Endodermal cell (in vitro differentiated cells): ENCODE data around the gene OSBPL9. TPM values are rescaled to one million over a fixed set of nuclear protein-coding genes. Genes with fewer than 3 reads are reported as not detected.

Source experiments
- DNase-seq: peaks from one replicate; pipeline ENCODE4 v3.0.0-alpha.2; 2017
- H3K27ac ChIP-seq: 2 replicates; pipeline ENCODE4 v1.5.1; 2013; ENCODE audit warnings: mild to moderate bottlenecking, low read depth, low read length, moderate library complexity
- H3K27me3 ChIP-seq: 2 replicates; pipeline ENCODE4 v1.6.1; 2013; ENCODE audit warnings: mild to moderate bottlenecking, low read length, moderate library complexity; ENCODE audit not compliant: insufficient read depth, control insufficient read depth, poor library complexity, severe bottlenecking
- H3K36me3 ChIP-seq: 2 replicates; pipeline ENCODE4 v1.7.0; 2013; ENCODE audit warnings: mild to moderate bottlenecking, low read length, moderate library complexity; ENCODE audit not compliant: control insufficient read depth, insufficient read depth
- H3K4me1 ChIP-seq: one replicate; pipeline ENCODE4 v1.7.0; 2013; ENCODE audit warnings: low read length; ENCODE audit not compliant: control insufficient read depth, insufficient read depth
- H3K4me3 ChIP-seq: 2 replicates; pipeline ENCODE4 v1.5.1; 2013; ENCODE audit warnings: mild to moderate bottlenecking, low read length, moderate library complexity
- H3K9ac ChIP-seq: 2 replicates; pipeline ENCODE4 v1.6.1; 2013; ENCODE audit warnings: mild to moderate bottlenecking, low read length, moderate library complexity; ENCODE audit not compliant: poor library complexity, severe bottlenecking; ENCODE audit errors: extremely low read depth
- H3K9me3 ChIP-seq: 2 replicates; pipeline ENCODE4 v1.6.1; 2013; ENCODE audit warnings: mild to moderate bottlenecking, low read length, moderate library complexity; ENCODE audit not compliant: control insufficient read depth
- H3K27ac Mint-ChIP-seq: 2 replicates; pipeline ENCODE4 v1.8.0; 2020; ENCODE audit warnings: mixed read lengths
- H3K27me3 Mint-ChIP-seq: 2 replicates; pipeline ENCODE4 v1.8.0; 2021; ENCODE audit warnings: mild to moderate bottlenecking, mixed read lengths; ENCODE audit not compliant: insufficient read depth
- H3K36me3 Mint-ChIP-seq: 2 replicates; pipeline ENCODE4 v1.8.0; 2020; ENCODE audit warnings: low read depth, mixed read lengths
- H3K4me1 Mint-ChIP-seq: 2 replicates; pipeline ENCODE4 v1.8.0; 2020; ENCODE audit warnings: mixed read lengths
- H3K4me3 Mint-ChIP-seq: 2 replicates; pipeline ENCODE4 v1.8.0; 2020; ENCODE audit warnings: mild to moderate bottlenecking, moderate library complexity, mixed read lengths
- H3K9me3 Mint-ChIP-seq: 2 replicates; pipeline ENCODE4 v1.8.0; 2020; ENCODE audit warnings: mild to moderate bottlenecking, mixed read lengths
- WGBS, 2 experiments: methylation state at CpG; one replicate each; pipeline versions ENCODE4 v1.1.5 to v1.1.7; 2013; ENCODE audit warnings: missing lambda C conversion rate in 2 of 2, mixed read lengths in 1 of 2; ENCODE audit not compliant: insufficient coverage in 1 of 2, insufficient read length in 1 of 2; 5-methylcytosine and 5-hydroxymethylcytosine counted together
- total RNA-seq, 2 donors: library from RNA; stranded (reverse); fragmentation: NEBNext Ultra II Directional in 1 of 2; extraction: Animal tissue kit (Norgen Biotek cat#: 25700) in 1 of 2; gene quantifications; 2 replicates in 1 of 2; 3 replicates in 1 of 2; pipeline ENCODE4 v1.2.1, GENCODE V29; 2021
- TF ChIP-seq, protein P1 (sequence below): fragments of 200-600 bp; sonication (generic); conservative IDR thresholded peaks from 2 replicates; pipeline ENCODE4 v1.5.0; 2021; ENCODE audit warnings: antibody characterized with exemption, mild to moderate bottlenecking

OSBPL9 gene
- total RNA-seq, 2 donors from 2014 or later: 76.9 to 93.3 TPM

DNA sequence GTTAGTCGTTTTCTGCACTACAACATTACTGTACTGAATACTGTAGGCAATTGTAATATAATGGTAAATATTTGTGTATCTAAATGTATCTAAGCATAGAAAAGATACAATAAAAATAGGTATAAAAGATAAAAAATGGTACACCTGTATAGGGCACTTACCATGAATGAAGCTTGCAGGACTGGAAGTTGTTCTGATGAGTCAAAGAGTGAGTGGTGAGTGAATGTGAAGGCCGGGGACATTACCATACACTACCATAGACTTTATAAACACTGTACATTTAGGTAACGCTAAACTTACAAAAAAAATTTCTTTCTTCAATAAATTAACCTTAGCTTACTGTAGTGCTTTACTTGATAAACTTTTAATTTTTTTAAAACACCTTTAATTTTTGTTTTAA, 13.5 kb downstream of the OSBPL9 start:
- H3K27ac ChIP-seq: no peak overlapping the region
- H3K36me3 Mint-ChIP-seq: peaks cover 2% of the 10 kb centered on the region
- H3K4me3 ChIP-seq: no peak overlapping the region
- H3K9me3 ChIP-seq: no peaks in the 10 kb centered on the region
- no peak overlapping the region for H3K9ac ChIP-seq
- no peak for DNase-seq
- no peaks in the 10 kb centered on the region for H3K27me3 ChIP-seq
- H3K27ac Mint-ChIP-seq: no peak overlapping the region
- no peaks in the 10 kb centered on the region for H3K9me3 Mint-ChIP-seq
- H3K27me3 Mint-ChIP-seq: peaks cover 13% of the 10 kb centered on the region
- no peaks in the 10 kb centered on the region for H3K36me3 ChIP-seq
- TF ChIP-seq, protein P1, sequence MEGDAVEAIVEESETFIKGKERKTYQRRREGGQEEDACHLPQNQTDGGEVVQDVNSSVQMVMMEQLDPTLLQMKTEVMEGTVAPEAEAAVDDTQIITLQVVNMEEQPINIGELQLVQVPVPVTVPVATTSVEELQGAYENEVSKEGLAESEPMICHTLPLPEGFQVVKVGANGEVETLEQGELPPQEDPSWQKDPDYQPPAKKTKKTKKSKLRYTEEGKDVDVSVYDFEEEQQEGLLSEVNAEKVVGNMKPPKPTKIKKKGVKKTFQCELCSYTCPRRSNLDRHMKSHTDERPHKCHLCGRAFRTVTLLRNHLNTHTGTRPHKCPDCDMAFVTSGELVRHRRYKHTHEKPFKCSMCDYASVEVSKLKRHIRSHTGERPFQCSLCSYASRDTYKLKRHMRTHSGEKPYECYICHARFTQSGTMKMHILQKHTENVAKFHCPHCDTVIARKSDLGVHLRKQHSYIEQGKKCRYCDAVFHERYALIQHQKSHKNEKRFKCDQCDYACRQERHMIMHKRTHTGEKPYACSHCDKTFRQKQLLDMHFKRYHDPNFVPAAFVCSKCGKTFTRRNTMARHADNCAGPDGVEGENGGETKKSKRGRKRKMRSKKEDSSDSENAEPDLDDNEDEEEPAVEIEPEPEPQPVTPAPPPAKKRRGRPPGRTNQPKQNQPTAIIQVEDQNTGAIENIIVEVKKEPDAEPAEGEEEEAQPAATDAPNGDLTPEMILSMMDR: no peak
- no peak overlapping the region for H3K4me3 Mint-ChIP-seq
- 95% methylated on average over 3 of the region's 3 CpGs; no CpG with 5 or more reads in 1 of the 2 experiments for WGBS, 2 experiments
- no peaks in the 10 kb centered on the region for H3K4me1 ChIP-seq
- H3K4me1 Mint-ChIP-seq: peaks cover 12% of the 10 kb centered on the region

DNA sequence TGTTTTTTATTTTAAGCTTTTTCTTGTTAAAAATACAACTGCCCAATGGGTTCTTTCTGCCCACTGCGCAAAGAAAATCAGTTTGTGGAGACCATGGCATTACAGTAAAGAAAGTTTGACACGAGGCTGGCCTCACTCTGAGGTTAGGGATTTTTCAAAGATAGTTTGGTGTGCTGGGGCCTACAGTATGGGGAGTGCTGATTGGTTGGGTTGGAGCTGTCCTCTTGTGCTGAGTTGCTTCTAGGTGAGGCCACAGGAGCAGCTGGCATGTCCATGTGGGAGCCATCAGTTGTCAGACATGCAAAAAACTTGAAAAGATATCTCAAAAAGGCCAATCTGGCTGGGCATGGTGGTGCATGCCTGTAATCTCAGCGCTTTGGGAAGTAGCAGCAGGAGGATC, 14.0 kb downstream of the OSBPL9 start:
- H3K9me3 Mint-ChIP-seq: no peaks in the 10 kb centered on the region
- DNase-seq: no peak
- H3K4me1 Mint-ChIP-seq: peaks cover 15% of the 10 kb centered on the region
- Histone ChIP-seq H3K27me3 (no peaks in the 10 kb centered on the region), H3K27ac (no peak overlapping the region), H3K4me3 (no peak overlapping the region), H3K9ac (no peak overlapping the region), H3K9me3 (no peaks in the 10 kb centered on the region), H3K36me3 (no peaks in the 10 kb centered on the region), H3K4me1 (no peaks in the 10 kb centered on the region)
- H3K36me3 Mint-ChIP-seq: peaks cover 2% of the 10 kb centered on the region
- WGBS, 2 experiments: 94 to 100% methylated on average over 2 to 3 of the region's 3 CpGs
- TF ChIP-seq, protein P1: no peak
- no peak overlapping the region for H3K27ac Mint-ChIP-seq
- peaks cover 13% of the 10 kb centered on the region for H3K27me3 Mint-ChIP-seq
- H3K4me3 Mint-ChIP-seq: no peak overlapping the region

DNA sequence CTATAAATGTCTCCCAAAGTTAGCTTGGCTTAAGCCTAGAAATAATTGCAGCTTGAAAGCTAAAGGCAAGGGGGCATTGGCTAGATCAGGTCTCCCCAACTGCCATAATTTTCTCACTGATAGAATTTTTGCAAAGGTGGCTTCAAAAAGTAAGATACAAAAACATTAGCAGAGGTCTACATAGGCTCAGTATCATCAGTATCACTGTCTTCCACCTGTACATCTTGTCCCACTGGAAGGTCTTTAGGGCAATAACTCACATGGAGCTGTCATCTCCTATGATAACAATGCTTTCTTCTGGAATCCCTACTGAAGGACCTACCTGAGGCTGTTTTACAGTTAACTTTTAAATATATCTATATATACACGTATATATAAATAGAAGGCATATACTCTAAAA, 14.9 kb downstream of the OSBPL9 start:
- H3K27me3 ChIP-seq: no peaks in the 10 kb centered on the region
- no CpG with 5 or more reads among the region's 1 CpG for WGBS, 2 experiments

More for the DNA sequence above, 14.9 kb downstream of the OSBPL9 start:
- TF ChIP-seq, protein P1: no peak
- Histone ChIP-seq H3K4me1 (no peaks in the 10 kb centered on the region), H3K9ac (no peak overlapping the region), H3K36me3 (no peaks in the 10 kb centered on the region), H3K27ac (no peak overlapping the region), H3K4me3 (no peak overlapping the region), H3K9me3 (no peaks in the 10 kb centered on the region)
- H3K4me1 Mint-ChIP-seq: peaks cover 15% of the 10 kb centered on the region
- no peaks in the 10 kb centered on the region for H3K9me3 Mint-ChIP-seq
- H3K27ac Mint-ChIP-seq: no peak overlapping the region
- no peak overlapping the region for H3K4me3 Mint-ChIP-seq
- no peak for DNase-seq
- peaks cover 13% of the 10 kb centered on the region for H3K27me3 Mint-ChIP-seq
- peaks cover 2% of the 10 kb centered on the region for H3K36me3 Mint-ChIP-seq
